ENCODE data around the gene GLCE.

GLCE gene

GRCh38 chr15:69320977-69321554 is 160.6 kb downstream of the GLCE start:
- DNase-seq (ENCODE audit: low read depth): no peak
